ENCODE measurements around the gene FAM227A.

FAM227A gene

GRCh38 chr22:38540701-38541100, 115.5 kb downstream of the FAM227A start:
- DNase-seq (ENCODE audit: low spot score), result no peak

GRCh38 chr22:38531251-38531938, 124.8 kb downstream of the FAM227A start:
- no peak for DNase-seq (ENCODE audit: low spot score)

All from AG20443 (cell line).